HepG2 (cell line): ENCODE measurements around the gene PHKA1. TPM values are rescaled to one million over a fixed set of nuclear protein-coding genes. Genes with fewer than 3 reads are reported as not detected.
"Not testable (repeated sequence)": the region's sequence is repeated elsewhere in the genome, so short reads cannot be mapped to it uniquely, and the experiment has no call there.

ENCODE experiments used
- ATAC-seq: fragments of 200-7000 bp; cut with Tn5 transposase; 3 replicates; pipeline ENCODE4 v1.9.1; 2020; ENCODE audit warnings: mild to moderate bottlenecking, moderate library complexity
- BruUV-seq: library from RNA; stranded (reverse); fragments of 400-500 nt; replicated peaks from 2 replicates; lab custom pipeline; 2021; lab: Mats Ljungman, UMichigan
- CTCF ChIA-PET: fragments of 300-600 bp; formaldehyde crosslinking; extraction: SDS; loops from one replicate; lab custom pipeline; 2021; ENCODE audit warnings: low total read pairs, inconsistent platforms, low intra/inter-chr PET ratio; lab: Yijun Ruan, JAX
- POLR2A ChIA-PET: fragments of 350-600 bp; sonication (Branson Sonifier 250); formaldehyde crosslinking; loops from one replicate; lab custom pipeline; 2020; ENCODE audit warnings: antibody characterized with exemption, inconsistent platforms; lab: Yijun Ruan, JAX
- DNase-seq: peaks from one replicate; pipeline ENCODE4 v3.0.0-alpha.2; 2015; ENCODE audit warnings: low spot score
- FAIRE-seq: peaks from 3 replicates; lab custom pipeline; 2011; peaks lifted over from hg19 to GRCh38; lab: Jason Lieb, UNC
- H2AFZ ChIP-seq: one replicate; pipeline ENCODE4 v1.6.1; 2011; ENCODE audit warnings: low read length, inconsistent platforms
- H3K27ac ChIP-seq: fragments of 300-600 bp; 3 replicates; pipeline ENCODE4 v1.8.0; 2011; ENCODE audit warnings: mixed run types, mild to moderate bottlenecking, mixed read lengths, low read length, inconsistent platforms; ENCODE audit not compliant: insufficient read depth; ENCODE audit errors: extremely low read length
- H3K27me3 ChIP-seq, 2 experiments: fragments of 200-600 bp in 1 of 2; 2 replicates in 1 of 2; 3 replicates in 1 of 2; pipeline versions ENCODE4 v1.6.0 to v1.8.0; 2011; ENCODE audit warnings: low read length in 2 of 2, mild to moderate bottlenecking in 2 of 2, moderate library complexity in 2 of 2, inconsistent platforms in 1 of 2; ENCODE audit not compliant: insufficient read depth in 2 of 2, control insufficient read depth in 1 of 2
- H3K36me3 ChIP-seq, 2 experiments: fragments of 200-600 bp in 1 of 2; replicated peaks in 1 of 2; 2 replicates in 1 of 2; 3 replicates in 1 of 2; pipeline versions ENCODE4 v1.5.1 to v1.8.0; 2011; ENCODE audit warnings: low read length in 2 of 2, inconsistent platforms in 1 of 2; ENCODE audit not compliant: insufficient read depth in 2 of 2, control insufficient read depth in 1 of 2
- H3K4me1 ChIP-seq: 2 replicates; pipeline ENCODE4 v1.5.1; 2012; ENCODE audit warnings: low read length, inconsistent platforms; ENCODE audit not compliant: insufficient read depth
- H3K4me2 ChIP-seq: 2 replicates; pipeline ENCODE4 v1.6.0; 2011; ENCODE audit warnings: low read depth, low read length, inconsistent platforms
- H3K4me3 ChIP-seq, 3 experiments: fragments of 200-600 bp in 1 of 3; sonication (generic), shearing (Covaris generic) in 1 of 3; replicated peaks in 1 of 3; 2 replicates each; pipeline ENCODE4 v1.5.1; 2011 to 2016; ENCODE audit warnings: low read length in 3 of 3, inconsistent platforms in 2 of 3, low read depth in 2 of 3, mild to moderate bottlenecking in 2 of 3, control low read depth in 1 of 3, mixed read lengths in 1 of 3; ENCODE audit not compliant: insufficient read depth in 1 of 3
- H3K79me2 ChIP-seq: one replicate; pipeline ENCODE4 v1.6.1; 2011; ENCODE audit warnings: low read length, inconsistent platforms; ENCODE audit not compliant: insufficient read depth
- H3K9ac ChIP-seq: 2 replicates; pipeline ENCODE4 v1.6.0; 2011; ENCODE audit warnings: mild to moderate bottlenecking, low read depth, low read length, inconsistent platforms; ENCODE audit not compliant: insufficient read depth
- H3K9me3 ChIP-seq: 2 replicates; pipeline ENCODE4 v1.5.1; 2012; ENCODE audit warnings: mild to moderate bottlenecking, low read length
- H4K20me1 ChIP-seq: 2 replicates; pipeline ENCODE4 v1.6.0; 2011; ENCODE audit warnings: inconsistent platforms, mild to moderate bottlenecking, low read length, moderate library complexity; ENCODE audit not compliant: insufficient read depth
- CREM ChIP-seq, 2 experiments: sonication (generic) in 1 of 2; formaldehyde crosslinking in 1 of 2; IDR thresholded peaks; 2 replicates each; pipeline versions ENCODE4 v1.4.0 to v1.6.1; 2016 to 2020; ENCODE audit warnings: antibody characterized with exemption in 1 of 2, mild to moderate bottlenecking in 1 of 2, missing genetic modification reagents in 1 of 2
- MIER3 ChIP-seq: IDR thresholded peaks from 2 replicates; pipeline ENCODE4 v1.6.1; 2016; ENCODE audit warnings: missing compliant biosample characterization, borderline replicate concordance
- PRPF4 ChIP-seq: fragments of 200-400 bp; formaldehyde crosslinking; IDR thresholded peaks from 2 replicates; pipeline ENCODE4 v1.6.1; 2016; ENCODE audit warnings: low read length, low read depth; ENCODE audit not compliant: poor library complexity, severe bottlenecking
- WGBS: methylation state at CpG from one replicate; pipeline ENCODE4 v1.1.6; 2017; ENCODE audit warnings: low lambda C conversion rate; 5-methylcytosine and 5-hydroxymethylcytosine counted together
- in situ Hi-C: cut with HindIII; loops from 2 replicates; pipeline ENCODE4 v1.10.0; 2017; ENCODE audit warnings: low pct_unique_long_range_greater_than_20kb; ENCODE audit not compliant: extremely low pct_ligation_motif_present
- intact Hi-C: fragments of 100-400 bp; cut with micrococcal nuclease; formaldehyde crosslinking; loops from one replicate; pipeline ENCODE4 v1.10.0; 2022; ENCODE audit not compliant: unreplicated experiment
- polyA plus RNA-seq, 8 experiments: library from polyadenylated mRNA; depleted of rRNA in 3 of 8; stranded (reverse) in 7 of 8; unstranded in 1 of 8; fragments of >200 nt; fragmentation: Illumina TruSeq in 4 of 8; extraction: Trizol in 4 of 8; gene quantifications; 2 replicates each; pipeline versions ENCODE4 v1.2.1 to v1.2.3, GENCODE V29; 2011 to 2016; ENCODE audit warnings: low read depth in 4 of 8, missing spikeins in 1 of 8, mixed read lengths in 1 of 8; ENCODE audit not compliant: insufficient read depth in 1 of 8
- total RNA-seq, 5 experiments: library from RNA; depleted of rRNA; stranded (reverse); fragments of >200 nt; fragmentation: Illumina TruSeq; extraction: Trizol; gene quantifications; 2 replicates each; pipeline ENCODE4 v1.2.3, GENCODE V29; 2016; ENCODE audit warnings: low read depth in 1 of 5
- TF ChIP-seq, protein P1 (sequence below), 2 experiments: fragments of 450-650 bp in 1 of 2; sonication (generic) in 1 of 2; formaldehyde crosslinking in 1 of 2; IDR thresholded peaks; 2 replicates each; pipeline versions ENCODE4 v1.6.1 to v1.8.0; 2016 to 2022; ENCODE audit warnings: antibody characterized with exemption in 1 of 2, mild to moderate bottlenecking in 1 of 2, missing genetic modification reagents in 1 of 2
- TF ChIP-seq, protein P2 (sequence below): sonication (generic); formaldehyde crosslinking; IDR thresholded peaks from 2 replicates; pipeline ENCODE4 v1.5.1; 2020; ENCODE audit warnings: mild to moderate bottlenecking, moderate library complexity, missing genetic modification reagents

The PHKA1 gene
- total and polyA plus RNA-seq, 2 of the 13 experiments (the other 11 are each of a cell fraction or from before 2014, with no cell fraction given) = 5.4 to 6.6 TPM

DNA sequence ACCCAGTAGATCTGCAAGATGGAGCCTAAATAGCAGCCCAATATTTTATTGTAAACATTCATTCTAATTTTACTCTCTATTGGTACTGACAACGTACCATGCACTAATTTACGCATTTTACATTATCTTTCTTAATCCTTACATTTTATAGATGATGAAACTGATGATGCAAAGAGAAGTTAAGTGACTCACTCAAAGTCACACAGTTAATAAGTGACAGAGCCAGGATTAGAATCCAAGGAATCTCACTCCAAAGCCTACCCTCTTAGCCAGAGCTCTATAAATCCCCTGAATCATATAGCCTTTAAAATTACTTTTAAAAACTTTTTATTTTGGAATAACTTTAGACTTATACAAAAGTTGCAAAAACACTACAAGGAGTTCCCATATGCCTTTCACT lies 37.6 kb downstream of the PHKA1 start (continued):
- TF ChIP-seq, protein P1, sequence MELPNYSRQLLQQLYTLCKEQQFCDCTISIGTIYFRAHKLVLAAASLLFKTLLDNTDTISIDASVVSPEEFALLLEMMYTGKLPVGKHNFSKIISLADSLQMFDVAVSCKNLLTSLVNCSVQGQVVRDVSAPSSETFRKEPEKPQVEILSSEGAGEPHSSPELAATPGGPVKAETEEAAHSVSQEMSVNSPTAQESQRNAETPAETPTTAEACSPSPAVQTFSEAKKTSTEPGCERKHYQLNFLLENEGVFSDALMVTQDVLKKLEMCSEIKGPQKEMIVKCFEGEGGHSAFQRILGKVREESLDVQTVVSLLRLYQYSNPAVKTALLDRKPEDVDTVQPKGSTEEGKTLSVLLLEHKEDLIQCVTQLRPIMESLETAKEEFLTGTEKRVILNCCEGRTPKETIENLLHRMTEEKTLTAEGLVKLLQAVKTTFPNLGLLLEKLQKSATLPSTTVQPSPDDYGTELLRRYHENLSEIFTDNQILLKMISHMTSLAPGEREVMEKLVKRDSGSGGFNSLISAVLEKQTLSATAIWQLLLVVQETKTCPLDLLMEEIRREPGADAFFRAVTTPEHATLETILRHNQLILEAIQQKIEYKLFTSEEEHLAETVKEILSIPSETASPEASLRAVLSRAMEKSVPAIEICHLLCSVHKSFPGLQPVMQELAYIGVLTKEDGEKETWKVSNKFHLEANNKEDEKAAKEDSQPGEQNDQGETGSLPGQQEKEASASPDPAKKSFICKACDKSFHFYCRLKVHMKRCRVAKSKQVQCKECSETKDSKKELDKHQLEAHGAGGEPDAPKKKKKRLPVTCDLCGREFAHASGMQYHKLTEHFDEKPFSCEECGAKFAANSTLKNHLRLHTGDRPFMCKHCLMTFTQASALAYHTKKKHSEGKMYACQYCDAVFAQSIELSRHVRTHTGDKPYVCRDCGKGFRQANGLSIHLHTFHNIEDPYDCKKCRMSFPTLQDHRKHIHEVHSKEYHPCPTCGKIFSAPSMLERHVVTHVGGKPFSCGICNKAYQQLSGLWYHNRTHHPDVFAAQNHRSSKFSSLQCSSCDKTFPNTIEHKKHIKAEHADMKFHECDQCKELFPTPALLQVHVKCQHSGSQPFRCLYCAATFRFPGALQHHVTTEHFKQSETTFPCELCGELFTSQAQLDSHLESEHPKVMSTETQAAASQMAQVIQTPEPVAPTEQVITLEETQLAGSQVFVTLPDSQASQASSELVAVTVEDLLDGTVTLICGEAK (IDR thresholded peaks at IDR 0.05) = no peak
- TF ChIP-seq, protein P1 (CRISPR knock-in tag; IDR thresholded peaks at IDR 0.05) = no peak
- TF ChIP-seq, protein P2, sequence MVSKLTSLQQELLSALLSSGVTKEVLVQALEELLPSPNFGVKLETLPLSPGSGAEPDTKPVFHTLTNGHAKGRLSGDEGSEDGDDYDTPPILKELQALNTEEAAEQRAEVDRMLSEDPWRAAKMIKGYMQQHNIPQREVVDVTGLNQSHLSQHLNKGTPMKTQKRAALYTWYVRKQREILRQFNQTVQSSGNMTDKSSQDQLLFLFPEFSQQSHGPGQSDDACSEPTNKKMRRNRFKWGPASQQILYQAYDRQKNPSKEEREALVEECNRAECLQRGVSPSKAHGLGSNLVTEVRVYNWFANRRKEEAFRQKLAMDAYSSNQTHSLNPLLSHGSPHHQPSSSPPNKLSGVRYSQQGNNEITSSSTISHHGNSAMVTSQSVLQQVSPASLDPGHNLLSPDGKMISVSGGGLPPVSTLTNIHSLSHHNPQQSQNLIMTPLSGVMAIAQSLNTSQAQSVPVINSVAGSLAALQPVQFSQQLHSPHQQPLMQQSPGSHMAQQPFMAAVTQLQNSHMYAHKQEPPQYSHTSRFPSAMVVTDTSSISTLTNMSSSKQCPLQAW = no peak
- no peak for TF ChIP-seq CREM (IDR thresholded peaks at IDR 0.05)
- TF ChIP-seq CREM (CRISPR knock-in tag; IDR thresholded peaks at IDR 0.05) = no peak
- no peak for TF ChIP-seq PRPF4
- TF ChIP-seq MIER3 (CRISPR knock-in tag) = no peak
- TF ChIP-seq, all 625 proteins: peak for 0

GRCh38 chrX:72673951-72674350 lies 40.2 kb downstream of the PHKA1 start:
- in situ Hi-C loops, DNase-seq, intact Hi-C loops, H3K4me2 ChIP-seq, H3K27ac ChIP-seq, H3K27me3 ChIP-seq, H3K36me3 ChIP-seq, ATAC-seq, H4K20me1 ChIP-seq, H3K79me2 ChIP-seq, H3K4me3 ChIP-seq, H3K4me1 ChIP-seq, POLR2A ChIA-PET, H3K9me3 ChIP-seq, CTCF ChIA-PET, H3K9ac ChIP-seq, H2AFZ ChIP-seq, BruUV-seq, FAIRE-seq: not testable (repeated sequence)
- 100% methylated on average over 1 of the region's 1 CpG for WGBS

- H3K36me3 ChIP-seq, H3K4me1 ChIP-seq, H3K9ac ChIP-seq, DNase-seq, H3K79me2 ChIP-seq, FAIRE-seq, H2AFZ ChIP-seq, intact Hi-C loops, POLR2A ChIA-PET, H3K27ac ChIP-seq, H3K9me3 ChIP-seq, CTCF ChIA-PET, H3K4me3 ChIP-seq, H3K4me2 ChIP-seq, ATAC-seq, in situ Hi-C loops, BruUV-seq, H4K20me1 ChIP-seq, H3K27me3 ChIP-seq: not testable (repeated sequence)
- 94% methylated on average over 2 of the region's 5 CpGs for WGBS
Measured at GRCh38 chrX:72669508-72669907, 44.6 kb downstream of the PHKA1 start.
